Activated CD4-positive, alpha-beta T cell treated with anti-CD3 and anti-CD28 coated beads, Interleukin-2, amount 10 ng/mL, durations not matched to agents 7 days and 5 days (primary cell): Measurements from ENCODE around the gene CAPRIN2. TPM values are rescaled to one million over a fixed set of nuclear protein-coding genes. Genes with fewer than 3 reads are reported as not detected.

ENCODE experiments used
- CTCF ChIA-PET: fragments of 350-600 bp; sonication (Branson Sonifier 250); formaldehyde crosslinking; loops from one replicate; lab custom pipeline; 2021; ENCODE audit warnings: antibody characterized with exemption; lab: Charles Lee
- POLR2A ChIA-PET: fragments of 350-600 bp; sonication (Branson Sonifier 250); formaldehyde crosslinking; loops from one replicate; lab custom pipeline; 2021; ENCODE audit warnings: antibody characterized with exemption; lab: Charles Lee
- DNase-seq: peaks from one replicate; pipeline ENCODE4 v3.0.0-alpha.2; 2020
- H3K27ac Mint-ChIP-seq: one replicate; pipeline ENCODE4 v1.8.0; 2021; ENCODE audit warnings: mild to moderate bottlenecking, moderate library complexity, mixed read lengths
- H3K27me3 Mint-ChIP-seq: one replicate; pipeline ENCODE4 v1.8.0; 2021; ENCODE audit warnings: mixed read lengths
- H3K36me3 Mint-ChIP-seq: one replicate; pipeline ENCODE4 v1.8.0; 2021; ENCODE audit warnings: low read depth, mixed read lengths
- H3K4me1 Mint-ChIP-seq: one replicate; pipeline ENCODE4 v1.8.0; 2021; ENCODE audit warnings: mixed read lengths
- H3K4me3 Mint-ChIP-seq: one replicate; pipeline ENCODE4 v1.8.0; 2021; ENCODE audit warnings: mild to moderate bottlenecking, moderate library complexity, mixed read lengths
- H3K9me3 Mint-ChIP-seq: one replicate; pipeline ENCODE4 v1.8.0; 2021; ENCODE audit warnings: mixed read lengths
- total RNA-seq, 2 experiments: library from RNA; stranded (reverse); gene quantifications; one replicate each; pipeline ENCODE4 v1.2.3, GENCODE V29; 2021

Gene CAPRIN2
- total RNA-seq, 2 experiments from 2014 or later, result 12.6 to 15.6 TPM

- Mint-ChIP-seq H3K27me3 (no peaks in the 10 kb centered on the region), H3K36me3 (peaks cover 13% of the 10 kb centered on the region), H3K4me1 (no peaks in the 10 kb centered on the region), H3K9me3 (no peaks in the 10 kb centered on the region), H3K27ac (no peak overlapping the region), H3K4me3 (no peak overlapping the region)
- CTCF ChIA-PET, result interaction anchor here (1.8 kb wide), 1 partner anchor 16 kb away, joined by 3 read pairs; no protein-coding TSS in a partner anchor
- POLR2A ChIA-PET, result no interaction called here
- DNase-seq, result no peak
Observed at GRCh38 chr12:30725739-30726138, 29.0 kb downstream of the CAPRIN2 start.

DNA sequence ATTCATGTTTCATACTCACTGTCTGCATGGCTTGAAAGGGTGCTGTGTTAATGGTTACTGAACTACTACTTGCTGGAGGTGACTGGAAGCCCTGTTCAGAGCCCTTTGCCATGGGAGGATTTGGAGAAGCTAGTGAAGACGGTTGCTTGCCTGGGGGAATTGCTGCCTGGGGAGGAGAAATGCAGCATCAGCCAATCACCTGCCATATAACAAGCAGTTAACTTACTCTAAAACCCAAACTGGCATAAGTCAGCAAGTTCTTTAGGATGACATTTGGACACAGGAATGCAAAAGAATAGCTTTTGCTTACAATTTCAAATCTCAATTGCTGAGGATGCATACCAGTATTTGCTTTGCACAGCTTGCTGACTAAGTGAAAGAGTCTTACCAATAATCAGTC, 35.7 kb downstream of the CAPRIN2 start:
- ChIA-PET CTCF (no interaction called here), POLR2A (no interaction called here)
- Mint-ChIP-seq H3K9me3 (no peaks in the 10 kb centered on the region), H3K4me3 (no peak overlapping the region), H3K4me1 (no peaks in the 10 kb centered on the region), H3K27me3 (no peaks in the 10 kb centered on the region), H3K36me3 (peaks cover 7% of the 10 kb centered on the region), H3K27ac (no peak overlapping the region)
- DNase-seq, result no peak

DNA sequence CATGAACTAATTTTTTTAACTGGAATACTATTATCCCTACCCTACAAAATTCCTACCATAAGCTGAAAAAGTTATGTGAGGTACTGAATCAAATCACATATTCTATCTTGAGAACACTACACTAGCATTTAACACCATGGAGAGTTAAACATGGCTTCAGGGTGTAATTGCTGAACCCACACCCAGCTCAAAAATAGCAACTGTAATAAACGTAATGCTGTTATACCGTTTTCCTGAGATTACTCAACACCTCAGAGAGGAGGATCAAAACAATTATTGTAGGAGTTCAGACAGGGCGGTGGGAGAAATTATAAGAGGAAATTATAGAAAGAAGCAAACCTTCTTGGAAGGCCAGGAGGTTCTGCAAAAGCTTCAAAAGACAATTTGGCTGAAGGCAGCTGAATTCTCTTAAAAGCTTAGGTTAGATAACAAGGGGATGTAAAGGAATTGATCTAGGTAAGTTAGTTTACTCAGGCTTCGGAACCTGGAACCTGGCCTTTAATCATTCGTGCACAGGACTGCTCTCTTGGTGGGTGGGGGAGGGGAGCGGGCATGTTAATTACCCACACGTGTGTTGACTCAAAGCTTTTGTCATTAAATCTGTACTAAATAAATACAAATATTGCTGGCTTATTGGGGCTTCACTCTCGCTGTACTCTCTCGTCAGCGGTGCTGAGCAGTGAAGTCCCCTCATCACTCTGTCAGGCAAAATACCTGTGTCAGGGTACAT, 47.0 kb downstream of the CAPRIN2 start:
- CTCF ChIA-PET, result interaction anchor here (0.7 kb wide), 1 partner anchor 1679 kb away, joined by 3 read pairs; no protein-coding TSS in a partner anchor
- no peak overlapping the region for H3K4me3 Mint-ChIP-seq

DNA sequence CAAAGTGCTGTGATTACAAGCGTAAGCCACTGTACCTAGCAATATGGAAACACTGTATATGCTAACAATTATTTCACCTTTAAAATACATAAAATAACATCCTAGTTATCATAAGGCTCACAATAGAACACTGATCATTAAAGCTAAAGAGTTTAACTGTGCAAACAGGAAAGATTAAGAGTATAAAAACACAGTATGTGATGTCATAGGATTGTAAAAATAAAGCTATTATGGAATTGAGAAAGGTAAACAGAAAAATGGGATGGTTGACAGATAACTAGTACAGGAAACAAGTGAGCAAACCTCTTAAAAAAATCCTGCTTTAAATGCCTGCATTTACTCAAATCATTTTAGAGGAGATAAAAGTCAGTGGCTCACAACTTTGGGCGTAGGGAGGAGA, 48.3 kb downstream of the CAPRIN2 start:
- POLR2A ChIA-PET, result no interaction called here
- H3K36me3 Mint-ChIP-seq, result peaks cover 4% of the 10 kb centered on the region
- no peak overlapping the region for H3K4me3 Mint-ChIP-seq
- H3K4me1 Mint-ChIP-seq, result no peaks in the 10 kb centered on the region
- H3K9me3 Mint-ChIP-seq, result no peaks in the 10 kb centered on the region
- no peak overlapping the region for H3K27ac Mint-ChIP-seq
- DNase-seq, result no peak
- no peaks in the 10 kb centered on the region for H3K27me3 Mint-ChIP-seq
- CTCF ChIA-PET, result interaction anchor here (0.6 kb wide), 1 partner anchor 49 kb away, joined by 3 read pairs; the partner anchor contains the start of gene CAPRIN2

More for the DNA sequence above, 47.0 kb downstream of the CAPRIN2 start:
- H3K27me3 Mint-ChIP-seq, result no peaks in the 10 kb centered on the region
- H3K36me3 Mint-ChIP-seq, result peaks cover 6% of the 10 kb centered on the region
- POLR2A ChIA-PET, result no interaction called here
- H3K9me3 Mint-ChIP-seq, result no peaks in the 10 kb centered on the region
- H3K27ac Mint-ChIP-seq, result no peak overlapping the region
- no peaks in the 10 kb centered on the region for H3K4me1 Mint-ChIP-seq
- DNase-seq, result no peak

GRCh38 chr12:30701056-30701455, 53.7 kb downstream of the CAPRIN2 start:
- peaks cover 6% of the 10 kb centered on the region for H3K27me3 Mint-ChIP-seq
- no peaks in the 10 kb centered on the region for H3K36me3 Mint-ChIP-seq
- no peak overlapping the region for H3K4me3 Mint-ChIP-seq
- peaks cover 5% of the 10 kb centered on the region for H3K4me1 Mint-ChIP-seq
- CTCF ChIA-PET, result interaction anchor here (0.6 kb wide), 1 partner anchor 1307 kb away, joined by 3 read pairs; no protein-coding TSS in a partner anchor
- H3K27ac Mint-ChIP-seq, result no peak overlapping the region
- no peaks in the 10 kb centered on the region for H3K9me3 Mint-ChIP-seq
- no peak for DNase-seq
- POLR2A ChIA-PET, result no interaction called here

DNA sequence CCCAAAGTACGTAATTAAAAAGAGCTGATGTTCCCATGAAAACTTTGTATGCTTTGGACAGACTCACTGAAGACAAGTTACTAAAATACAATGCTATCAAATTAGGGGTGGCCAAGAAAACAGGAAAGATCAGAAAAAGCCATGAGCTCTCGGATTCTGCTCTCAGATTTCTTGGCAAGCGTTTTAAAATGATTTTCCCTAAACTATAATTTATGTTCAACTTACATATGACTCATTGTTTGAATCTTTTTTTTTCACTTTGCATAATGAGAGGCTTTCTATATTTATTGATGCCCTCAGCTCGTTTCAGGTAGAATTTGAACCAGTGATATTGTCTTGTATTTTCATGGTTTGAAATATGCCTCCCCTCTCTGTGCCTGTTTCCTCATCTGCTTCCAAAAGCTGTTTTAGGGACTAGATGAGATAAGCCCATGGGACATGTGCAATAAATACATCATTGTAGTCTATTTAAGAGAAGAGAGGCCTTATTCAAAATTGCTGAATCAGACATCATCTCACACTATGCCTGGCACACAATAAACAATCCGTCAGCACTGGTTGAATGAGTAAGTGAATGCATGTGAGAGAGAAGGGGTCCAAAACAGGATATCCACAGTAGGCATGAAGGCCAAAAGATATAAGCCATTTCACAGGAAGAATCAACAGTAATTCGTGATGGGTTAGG, 54.4 kb downstream of the CAPRIN2 start:
- DNase-seq, result no peak
- Mint-ChIP-seq H3K4me3 (no peak overlapping the region), H3K9me3 (no peaks in the 10 kb centered on the region), H3K27me3 (peaks cover 6% of the 10 kb centered on the region), H3K4me1 (peaks cover 9% of the 10 kb centered on the region), H3K36me3 (peaks cover 2% of the 10 kb centered on the region), H3K27ac (no peak overlapping the region)
- POLR2A ChIA-PET, result no interaction called here
- CTCF ChIA-PET, result no interaction called here

DNA sequence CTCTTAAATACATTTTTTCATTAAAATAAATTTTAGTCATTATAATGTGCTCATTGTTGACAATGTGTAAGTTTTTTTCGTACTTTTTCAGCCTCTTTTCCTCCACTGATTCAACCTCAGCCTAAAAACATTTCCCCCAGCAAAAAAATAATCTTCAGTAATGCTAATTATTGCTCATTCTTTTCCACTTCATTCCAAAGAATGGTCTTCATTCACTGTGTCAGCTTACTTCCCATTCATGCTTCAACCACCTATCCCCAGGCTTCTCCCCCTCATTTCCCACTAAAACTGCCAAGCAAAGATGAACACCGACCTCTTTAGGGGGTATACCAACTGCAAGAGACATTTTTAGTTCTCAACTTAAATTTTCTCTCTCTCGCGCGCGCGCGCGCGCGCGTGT, 56.4 kb downstream of the CAPRIN2 start:
- H3K27ac Mint-ChIP-seq, result no peak overlapping the region
- H3K4me3 Mint-ChIP-seq, result no peak overlapping the region
- H3K36me3 Mint-ChIP-seq, result peaks cover 9% of the 10 kb centered on the region
- peaks cover 6% of the 10 kb centered on the region for H3K27me3 Mint-ChIP-seq
- no peaks in the 10 kb centered on the region for H3K9me3 Mint-ChIP-seq
- DNase-seq, result no peak
- peaks cover 25% of the 10 kb centered on the region for H3K4me1 Mint-ChIP-seq
- ChIA-PET CTCF (interaction anchor here (1.3 to 1.4 kb wide), 2 partner anchors 22 to 26 kb away, joined by 4 to 5 read pairs; no protein-coding TSS in a partner anchor), POLR2A (no interaction called here)

DNA sequence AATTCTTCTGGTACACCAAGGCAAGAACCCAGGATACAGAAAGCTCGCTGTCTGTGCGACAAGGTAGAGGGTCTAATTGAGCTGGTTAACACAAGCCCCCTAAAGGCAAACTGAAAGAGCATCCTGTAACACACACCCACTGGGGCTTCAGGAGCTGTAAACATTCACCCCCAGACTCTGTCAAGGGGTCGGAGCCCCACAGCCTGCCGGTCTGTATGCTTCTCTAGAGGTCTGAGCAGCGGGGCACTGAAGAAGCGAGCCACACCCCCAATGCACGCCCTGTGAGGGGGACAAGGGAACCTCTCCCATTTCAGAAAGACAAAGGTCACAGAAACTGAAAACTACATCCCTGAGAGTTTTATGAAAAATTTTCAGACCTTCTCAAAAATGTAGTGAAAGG, 57.8 kb downstream of the CAPRIN2 start:
- no peaks in the 10 kb centered on the region for H3K9me3 Mint-ChIP-seq
- POLR2A ChIA-PET, result no interaction called here
- CTCF ChIA-PET, result interaction anchor here (0.9 to 1.7 kb wide), 3 partner anchors 16 to 50 kb away, joined by 3 to 5 read pairs (median 5); no protein-coding TSS in a partner anchor
- peaks cover 35% of the 10 kb centered on the region for H3K4me1 Mint-ChIP-seq
- peaks cover 12% of the 10 kb centered on the region for H3K36me3 Mint-ChIP-seq
- peaks cover 6% of the 10 kb centered on the region for H3K27me3 Mint-ChIP-seq
- no peak for DNase-seq
- no peak overlapping the region for H3K4me3 Mint-ChIP-seq
- H3K27ac Mint-ChIP-seq, result no peak overlapping the region

DNA sequence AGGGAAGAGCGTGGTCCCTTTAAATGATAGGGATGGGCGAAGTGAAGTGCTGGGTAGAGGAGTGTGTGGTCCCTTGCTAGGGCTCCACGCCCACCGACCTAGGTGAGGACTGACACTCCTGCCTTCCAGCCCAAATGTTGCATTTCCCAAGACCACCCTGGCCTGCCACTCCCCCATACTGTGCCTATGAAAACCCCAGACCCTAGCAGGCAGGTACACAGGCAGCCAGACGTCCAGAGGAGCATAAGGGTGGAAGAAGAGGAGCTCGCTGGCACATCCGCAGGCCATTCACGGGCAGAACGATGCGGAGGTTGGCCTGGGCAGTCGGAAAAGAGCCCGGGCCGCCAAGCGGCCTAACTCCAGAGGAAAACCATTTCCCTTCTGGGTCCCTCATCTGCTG, 58.3 kb downstream of the CAPRIN2 start:
- peak overlapping the region; percentile 99 for H3K4me3 Mint-ChIP-seq
- DNase-seq, result no peak
- no peaks in the 10 kb centered on the region for H3K9me3 Mint-ChIP-seq
- peaks cover 12% of the 10 kb centered on the region for H3K36me3 Mint-ChIP-seq
- peaks cover 37% of the 10 kb centered on the region for H3K4me1 Mint-ChIP-seq
- CTCF ChIA-PET, result interaction anchor here (0.9 to 1.7 kb wide), 3 partner anchors 17 to 56 kb away, joined by 3 to 5 read pairs (median 3); no protein-coding TSS in a partner anchor
- H3K27ac Mint-ChIP-seq, result peak overlapping the region; percentile 97
- peaks cover 6% of the 10 kb centered on the region for H3K27me3 Mint-ChIP-seq
- POLR2A ChIA-PET, result interaction anchor here (1.2 kb wide), 1 partner anchor 58 kb away, joined by 7 read pairs; the partner anchor contains the start of gene CAPRIN2

- no peaks in the 10 kb centered on the region for H3K9me3 Mint-ChIP-seq
Observed at GRCh38 chr12:30696103-30696408, 58.7 kb downstream of the CAPRIN2 start.

DNA sequence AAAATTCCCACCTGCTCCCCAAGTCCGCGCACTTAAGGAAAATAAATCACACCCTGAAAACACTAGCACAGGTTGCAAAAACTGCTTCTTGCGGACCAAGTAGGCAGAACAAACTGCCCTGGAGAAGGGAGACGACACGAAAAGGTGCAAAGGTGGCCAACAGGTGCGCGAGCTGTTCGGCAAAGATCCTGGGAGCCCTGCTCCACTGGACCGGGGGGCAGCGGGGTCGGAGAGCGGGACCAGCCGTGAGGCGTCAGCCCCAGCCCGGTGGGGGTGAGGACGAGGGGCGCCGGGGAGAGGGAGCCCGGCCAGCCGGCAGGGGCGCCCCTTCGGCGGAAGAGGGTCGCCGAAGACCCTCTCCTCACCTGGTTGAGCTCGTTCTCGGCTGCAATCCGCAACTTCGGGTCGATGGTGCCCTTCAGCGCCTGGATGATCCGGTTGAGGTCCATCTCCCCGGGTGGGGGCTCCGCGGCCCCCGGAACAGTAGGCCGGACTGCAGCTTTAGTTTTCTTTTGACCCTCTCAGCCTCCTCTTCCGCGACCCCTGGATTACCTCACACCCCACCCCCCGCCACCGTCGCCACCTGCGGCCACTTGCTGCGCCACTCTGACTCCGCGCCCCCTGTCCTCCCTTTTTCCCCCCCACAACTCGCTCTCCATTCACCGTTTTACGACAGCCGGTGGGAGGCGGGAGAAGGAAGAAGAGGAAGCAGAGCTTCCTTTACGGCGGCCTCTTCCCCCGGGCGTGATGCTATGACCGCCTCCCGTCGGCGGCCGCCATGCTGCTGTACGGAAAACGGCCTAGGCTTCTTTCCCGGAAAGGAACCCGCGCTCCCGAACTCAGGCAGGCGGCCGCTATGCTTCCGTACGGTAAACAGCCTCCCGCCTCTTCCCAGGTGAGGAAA, 59.3 kb downstream of the CAPRIN2 start, which contains the start of gene IPO8:
TSS of gene IPO8 (minus strand) at position 671 of the 904 bp plus-strand sequence. CDS start at position 449, 222 bp downstream.
- DNase-seq, result peak; percentile 88
- Mint-ChIP-seq H3K4me1 (peaks cover 39% of the 10 kb centered on the region), H3K4me3 (peak within 1 kb of the TSS; percentile 99), H3K9me3 (no peaks in the 10 kb centered on the region), H3K36me3 (peaks cover 12% of the 10 kb centered on the region), H3K27ac (peak within 1 kb of the TSS; percentile 97), H3K27me3 (peaks cover 6% of the 10 kb centered on the region)
- POLR2A ChIA-PET, result interaction anchor here (0.7 to 1.2 kb wide), 3 partner anchors 14 to 1580 kb away, joined by 3 to 7 read pairs (median 6); partner anchors contain the start of gene CAPRIN2
- CTCF ChIA-PET, result interaction anchor here (0.6 to 1.7 kb wide), 10 partner anchors 10 to 1267 kb away, joined by 3 to 7 read pairs (median 3); no protein-coding TSS in a partner anchor

More at GRCh38 chr12:30696103-30696408, 58.7 kb downstream of the CAPRIN2 start:
- POLR2A ChIA-PET, result interaction anchor here (0.7 to 1.2 kb wide), 3 partner anchors 14 to 1581 kb away, joined by 3 to 7 read pairs (median 6); partner anchors contain the start of gene CAPRIN2
- Mint-ChIP-seq H3K36me3 (peaks cover 12% of the 10 kb centered on the region), H3K4me1 (peaks cover 39% of the 10 kb centered on the region), H3K27me3 (peaks cover 6% of the 10 kb centered on the region), H3K4me3 (peak overlapping the region; percentile 99), H3K27ac (peak overlapping the region; percentile 97)
- no peak for DNase-seq
- CTCF ChIA-PET, result interaction anchor here (0.6 to 1.7 kb wide), 10 partner anchors 11 to 1267 kb away, joined by 3 to 7 read pairs (median 3); no protein-coding TSS in a partner anchor
